Measurements from ENCODE around the gene RAP1A. TPM values are rescaled to one million over a fixed set of nuclear protein-coding genes. Genes with fewer than 3 reads are reported as not detected.
A peak's percentile ranks its signal among the peaks of the same experiment; 100 is the strongest.
"Not testable (repeated sequence)": the region's sequence is repeated elsewhere in the genome, so short reads cannot be mapped to it uniquely, and the experiment has no call there.

RAP1A gene
- total RNA-seq, 1 donor from 2014 or later = 97.2 TPM

DNA sequence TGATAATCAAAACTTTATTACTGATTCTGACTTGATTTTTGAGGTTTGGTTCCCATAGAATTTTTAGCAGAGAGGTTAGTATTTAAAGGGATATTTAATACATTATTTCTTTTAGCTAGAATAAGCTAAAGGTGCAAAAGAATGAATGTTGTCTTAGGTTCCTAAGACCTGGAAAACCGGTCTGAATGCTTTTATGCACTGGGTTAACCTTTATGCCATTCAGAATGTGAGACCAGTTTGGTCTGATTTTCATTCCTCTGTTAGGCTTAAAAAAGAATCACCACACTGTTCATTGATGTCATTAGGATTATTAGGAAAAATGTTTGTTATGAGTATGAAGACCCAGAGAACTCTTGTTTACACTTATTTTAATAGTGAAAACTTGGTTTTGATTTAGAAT, 30.1 kb downstream of the RAP1A start:
- ATAC-seq (ENCODE audit: poor library complexity) = no peak
- DNase-seq = no peak
- intact Hi-C loops (cut with DNase I) = no loop called here

GRCh38 chr1:111653709-111654108, 34.1 kb downstream of the RAP1A start:
- no peak for DNase-seq
- no peak for ATAC-seq (ENCODE audit: poor library complexity)
- intact Hi-C loops (cut with DNase I) = no loop called here

- DNase-seq (no peak), ATAC-seq (ENCODE audit: poor library complexity) (no peak)
- intact Hi-C loops (cut with DNase I) = no loop called here
Observed at GRCh38 chr1:111654839-111655238, 35.2 kb downstream of the RAP1A start.

- intact Hi-C loops (cut with DNase I) = loop anchor here (2.0 kb wide), 1 partner anchor 150 kb away; no protein-coding TSS in a partner anchor
- ATAC-seq (ENCODE audit: poor library complexity) = peak; percentile 75
- DNase-seq = no peak
Observed at GRCh38 chr1:111656086-111657017, 36.8 kb downstream of the RAP1A start.

DNA sequence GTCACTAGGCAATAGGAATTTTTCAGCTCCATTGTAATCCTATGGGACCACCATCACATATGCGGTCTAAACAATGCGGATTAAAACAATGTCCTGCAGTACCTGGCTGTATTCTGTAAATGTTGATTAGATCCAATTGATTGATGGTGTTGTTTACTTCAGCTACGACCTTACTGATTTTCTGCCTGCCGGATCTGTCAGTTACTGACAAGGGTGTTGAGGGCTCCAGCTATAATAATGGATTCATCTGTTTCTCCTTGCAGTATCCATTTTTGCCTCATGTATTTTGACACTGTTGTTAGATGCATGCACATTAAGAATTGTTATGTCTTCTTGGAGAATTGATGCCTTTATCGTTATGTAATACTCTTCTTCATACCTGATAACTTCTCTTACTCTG, 39.0 kb downstream of the RAP1A start:
- intact Hi-C loops (cut with DNase I) = no loop called here
- ATAC-seq (ENCODE audit: poor library complexity) (no peak), DNase-seq (no peak)

- intact Hi-C loops (cut with DNase I) = no loop called here
- DNase-seq (no peak), ATAC-seq (ENCODE audit: poor library complexity) (peak; percentile 30)
Observed at GRCh38 chr1:111660204-111661150, 40.9 kb downstream of the RAP1A start.

GRCh38 chr1:111664652-111665051, 45.1 kb downstream of the RAP1A start:
- DNase-seq = no peak
- ATAC-seq (ENCODE audit: poor library complexity) = no peak
- intact Hi-C loops (cut with DNase I) = no loop called here

- DNase-seq = no peak
- intact Hi-C loops (cut with DNase I) = no loop called here
- peak; percentile 36 for ATAC-seq (ENCODE audit: poor library complexity)
Observed at GRCh38 chr1:111665497-111665896, 45.9 kb downstream of the RAP1A start.

GRCh38 chr1:111666828-111667227, 47.2 kb downstream of the RAP1A start:
- ATAC-seq (ENCODE audit: poor library complexity) (no peak), DNase-seq (no peak)
- intact Hi-C loops (cut with DNase I) = no loop called here

DNA sequence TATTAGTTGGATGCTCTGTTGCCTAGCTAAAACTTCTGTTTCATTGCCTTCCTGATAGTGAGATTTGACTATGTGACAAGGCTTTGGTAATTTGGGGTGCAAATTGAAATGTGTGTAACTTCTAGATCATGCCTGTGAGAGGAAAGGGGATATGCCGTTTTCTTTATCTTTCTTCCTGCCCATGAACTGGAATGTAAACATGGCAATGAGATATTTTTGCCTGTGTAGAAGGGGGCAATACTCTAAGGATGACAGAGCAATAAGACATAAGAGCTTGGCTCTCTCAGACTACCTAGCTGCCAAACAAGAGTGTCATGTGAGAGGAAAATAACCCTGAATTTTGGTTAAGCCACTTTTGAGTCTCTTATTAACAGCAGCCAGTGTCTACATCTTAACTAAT, 49.7 kb downstream of the RAP1A start:
- ATAC-seq (ENCODE audit: poor library complexity) = no peak
- intact Hi-C loops (cut with DNase I) = no loop called here

GRCh38 chr1:111671852-111672251, 52.3 kb downstream of the RAP1A start:
- ATAC-seq (ENCODE audit: poor library complexity) (no peak), DNase-seq (no peak)
- intact Hi-C loops (cut with DNase I) = no loop called here

More for the DNA sequence above, 49.7 kb downstream of the RAP1A start:
- DNase-seq = no peak

GRCh38 chr1:111672331-111672730, 52.7 kb downstream of the RAP1A start:
- intact Hi-C loops (cut with DNase I) = no loop called here
- DNase-seq (no peak), ATAC-seq (ENCODE audit: poor library complexity) (peak; percentile 7)

- no peak for DNase-seq
- intact Hi-C loops (cut with DNase I) = no loop called here
- no peak for ATAC-seq (ENCODE audit: poor library complexity)
Observed at GRCh38 chr1:111677604-111678003, 58.0 kb downstream of the RAP1A start.

GRCh38 chr1:111679541-111679940, 60.0 kb downstream of the RAP1A start:
- intact Hi-C loops (cut with DNase I) = no loop called here
- ATAC-seq (ENCODE audit: poor library complexity) (no peak), DNase-seq (no peak)

GRCh38 chr1:111680212-111680800, 60.7 kb downstream of the RAP1A start:
- intact Hi-C loops (cut with DNase I); DNase-seq: not testable (repeated sequence)
- ATAC-seq (ENCODE audit: poor library complexity) = peak; percentile 49

- intact Hi-C loops (cut with DNase I); DNase-seq; ATAC-seq (ENCODE audit: poor library complexity): not testable (repeated sequence)
Observed at GRCh38 chr1:111685293-111686153, 65.9 kb downstream of the RAP1A start.

DNA sequence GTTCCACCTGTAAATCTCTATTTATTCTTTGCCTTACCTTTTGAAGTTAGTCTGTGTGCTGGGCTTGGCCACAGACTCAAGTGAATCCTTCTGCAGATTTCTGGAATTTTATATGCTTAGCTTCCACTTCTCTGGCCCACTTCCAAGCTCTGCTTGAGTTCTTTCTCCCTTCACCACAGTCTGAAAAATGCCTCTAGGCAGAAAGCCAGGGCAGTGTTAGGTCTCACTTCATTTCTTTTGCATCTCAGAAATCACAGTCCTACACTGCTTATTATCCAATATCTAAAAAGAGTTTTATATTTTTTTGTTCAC, 70.7 kb downstream of the RAP1A start:
- intact Hi-C loops (cut with DNase I) = no loop called here
- ATAC-seq (ENCODE audit: poor library complexity) (peak; percentile 64), DNase-seq (no peak)

GRCh38 chr1:111691886-111692285, 72.3 kb downstream of the RAP1A start:
- intact Hi-C loops (cut with DNase I) = no loop called here
- ATAC-seq (ENCODE audit: poor library complexity) = no peak
- DNase-seq = no peak

All from Right ventricle myocardium superior (tissue), 1 donor.